Measurements from ENCODE around the gene TSTD1. TPM values are rescaled to one million over a fixed set of nuclear protein-coding genes. Genes with fewer than 3 reads are reported as not detected.

The TSTD1 gene
- polyA plus RNA-seq, 3 donors = 9.9 to 20.3 (median 11.8) TPM

DNA sequence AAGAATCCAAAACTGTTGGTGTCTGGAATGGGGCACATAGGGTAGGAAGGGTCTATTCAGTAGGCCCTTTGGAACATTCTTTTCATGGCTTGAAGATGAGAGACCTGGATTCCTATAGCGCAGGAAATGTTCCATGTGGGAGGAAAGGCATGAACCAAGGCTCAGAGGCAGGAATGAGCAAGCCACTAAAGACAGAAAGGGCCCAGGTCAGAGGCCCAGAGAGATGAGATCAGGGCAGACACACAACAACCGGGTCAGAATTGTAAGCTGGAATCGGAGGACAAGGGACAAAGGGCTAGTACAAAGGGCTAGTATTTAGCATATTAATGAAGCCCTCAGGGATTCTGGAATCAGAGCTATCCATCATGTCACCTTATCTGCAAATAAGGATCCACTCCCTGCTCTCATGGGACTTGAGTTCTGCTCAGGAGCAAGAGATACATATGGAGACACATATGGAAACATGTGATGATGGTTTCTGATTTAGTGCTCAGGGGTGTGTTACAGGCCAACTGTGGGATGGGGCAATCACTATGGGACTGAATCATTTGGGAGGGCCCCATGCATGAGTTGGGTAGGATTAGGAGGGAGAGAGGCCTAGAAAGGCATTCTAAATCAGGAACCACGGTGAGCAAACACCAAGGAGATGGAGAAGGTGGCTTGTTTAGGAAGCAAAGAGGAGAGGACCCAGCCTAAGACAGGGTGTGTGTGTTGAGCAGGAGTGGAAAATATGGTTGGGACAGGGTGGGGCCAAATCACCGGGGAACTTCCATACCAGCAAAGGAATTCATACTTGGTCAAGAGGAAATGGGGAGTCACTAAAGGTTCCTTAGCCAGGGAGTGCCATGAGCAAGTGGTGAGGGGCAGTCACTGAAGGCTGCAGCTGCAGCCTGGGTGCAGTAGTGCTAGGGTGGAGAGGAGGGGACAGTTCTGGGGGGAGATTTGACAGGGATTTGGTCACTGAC is 42.0 kb upstream of the TSTD1 start:
- intact Hi-C loops (cut with micrococcal nuclease) = no loop called here
- H3K9me3 Mint-ChIP-seq = no peaks in the 10 kb centered on the region
- peaks cover 4 to 12% of the 10 kb centered on the region in 2 donors for H3K36me3 Mint-ChIP-seq
- TF ChIP-seq, protein P1, sequence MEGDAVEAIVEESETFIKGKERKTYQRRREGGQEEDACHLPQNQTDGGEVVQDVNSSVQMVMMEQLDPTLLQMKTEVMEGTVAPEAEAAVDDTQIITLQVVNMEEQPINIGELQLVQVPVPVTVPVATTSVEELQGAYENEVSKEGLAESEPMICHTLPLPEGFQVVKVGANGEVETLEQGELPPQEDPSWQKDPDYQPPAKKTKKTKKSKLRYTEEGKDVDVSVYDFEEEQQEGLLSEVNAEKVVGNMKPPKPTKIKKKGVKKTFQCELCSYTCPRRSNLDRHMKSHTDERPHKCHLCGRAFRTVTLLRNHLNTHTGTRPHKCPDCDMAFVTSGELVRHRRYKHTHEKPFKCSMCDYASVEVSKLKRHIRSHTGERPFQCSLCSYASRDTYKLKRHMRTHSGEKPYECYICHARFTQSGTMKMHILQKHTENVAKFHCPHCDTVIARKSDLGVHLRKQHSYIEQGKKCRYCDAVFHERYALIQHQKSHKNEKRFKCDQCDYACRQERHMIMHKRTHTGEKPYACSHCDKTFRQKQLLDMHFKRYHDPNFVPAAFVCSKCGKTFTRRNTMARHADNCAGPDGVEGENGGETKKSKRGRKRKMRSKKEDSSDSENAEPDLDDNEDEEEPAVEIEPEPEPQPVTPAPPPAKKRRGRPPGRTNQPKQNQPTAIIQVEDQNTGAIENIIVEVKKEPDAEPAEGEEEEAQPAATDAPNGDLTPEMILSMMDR (IDR thresholded peaks at IDR 0.05) = no peak
- Histone ChIP-seq H3K4me2 (replicated peaks; ENCODE audit: extremely low read depth, low read length, poor library complexity, severe bottlenecking) (no peak overlapping the region), H3K27ac (ENCODE audit: low read depth in 1 of 2, low read length in 2 of 2) (peak overlapping the region in 1 of 2 donors; percentile 4), H3K79me2 (ENCODE audit: insufficient read depth, low read length) (no peaks in the 10 kb centered on the region), H2AFZ (ENCODE audit: insufficient read depth, low read depth, low read length, poor library complexity, severe bottlenecking) (no peak overlapping the region), H3K27me3 (ENCODE audit: control insufficient read depth in 2 of 2, insufficient read depth in 2 of 2, low read length in 2 of 2) (no peaks in the 10 kb centered on the region), H4K20me1 (ENCODE audit: insufficient read depth, low read length) (no peaks in the 10 kb centered on the region), H3K36me3 (replicated peaks in 1 of 2; ENCODE audit: control insufficient read depth in 1 of 2, insufficient read depth in 2 of 2, low read length in 2 of 2) (no peaks in the 10 kb centered on the region), H3K9me3 (replicated peaks in 1 of 2; ENCODE audit: control insufficient read depth in 1 of 2, insufficient read depth in 1 of 2, low read length in 2 of 2) (no peaks in the 10 kb centered on the region), H3K4me1 (ENCODE audit: control insufficient read depth in 1 of 2, insufficient read depth in 2 of 2, low read length in 2 of 2) (peaks cover 43 to 55% of the 10 kb centered on the region in 2 donors), H3K9ac (ENCODE audit: insufficient read depth, low read length, poor library complexity, severe bottlenecking) (no peak overlapping the region), H3K4me3 (replicated peaks in 1 of 3; ENCODE audit: low read depth in 2 of 3, low read length in 3 of 3) (no peak overlapping the region)
- peaks cover 0 to 3% (median 0%) of the 10 kb centered on the region in 3 donors for H3K27me3 Mint-ChIP-seq (ENCODE audit: low read depth in 3 of 3)
- peak in 2 of 3 donors; percentile 60 to 74 for DNase-seq
- peak overlapping the region in 1 of 2 donors; percentile 31 for H3K4me3 Mint-ChIP-seq
- peaks cover 57% of the 10 kb centered on the region for H3K4me1 Mint-ChIP-seq
- H3K27ac Mint-ChIP-seq = peak overlapping the region; percentile 74 to 95 (median 87)
- 79% methylated on average over 5 of the region's 5 CpGs for WGBS (ENCODE audit: insufficient coverage)

DNA sequence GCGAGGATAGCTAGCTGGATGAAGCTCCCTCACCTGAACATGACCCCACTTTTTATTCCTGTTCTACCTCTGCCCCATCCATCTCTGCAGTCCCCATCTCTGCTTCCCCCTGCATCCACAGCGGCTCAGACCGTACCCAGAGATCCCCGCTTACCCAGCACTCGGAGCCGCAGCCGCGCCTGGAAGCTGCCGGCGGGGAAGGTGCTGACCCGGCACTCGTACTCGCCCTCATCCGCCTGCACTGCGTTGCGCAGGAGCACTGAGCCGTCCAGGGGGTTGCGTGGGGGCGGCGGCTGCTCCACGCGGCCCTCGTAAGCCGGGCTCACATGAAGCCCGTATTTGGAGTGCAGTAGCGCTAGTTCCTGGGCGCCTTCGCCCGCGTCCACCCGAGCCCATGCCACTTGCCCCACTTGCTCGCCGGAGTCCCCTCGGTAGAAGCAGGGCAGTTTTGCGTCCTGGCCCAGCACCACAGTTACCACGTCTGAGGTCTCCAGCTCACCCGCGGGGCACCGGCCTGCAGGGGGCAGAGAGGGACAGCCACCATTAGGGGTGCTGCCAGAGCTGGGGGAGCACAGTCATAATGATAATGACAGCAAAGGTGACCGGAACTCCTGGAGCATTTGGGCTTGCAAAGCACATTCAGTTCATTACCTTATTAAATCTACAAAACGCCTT is 40.8 kb upstream of the TSTD1 start:
- no peaks in the 10 kb centered on the region for H3K9me3 Mint-ChIP-seq
- TF ChIP-seq, protein P1 (IDR thresholded peaks at IDR 0.05) = no peak
- Histone ChIP-seq H3K4me2 (replicated peaks; ENCODE audit: extremely low read depth, low read length, poor library complexity, severe bottlenecking) (peak overlapping the region; percentile 4), H2AFZ (ENCODE audit: insufficient read depth, low read depth, low read length, poor library complexity, severe bottlenecking) (no peak overlapping the region), H3K79me2 (ENCODE audit: insufficient read depth, low read length) (no peaks in the 10 kb centered on the region), H4K20me1 (ENCODE audit: insufficient read depth, low read length) (no peaks in the 10 kb centered on the region), H3K9ac (ENCODE audit: insufficient read depth, low read length, poor library complexity, severe bottlenecking) (no peak overlapping the region), H3K27me3 (ENCODE audit: control insufficient read depth in 2 of 2, insufficient read depth in 2 of 2, low read length in 2 of 2) (no peaks in the 10 kb centered on the region), H3K4me1 (ENCODE audit: control insufficient read depth in 1 of 2, insufficient read depth in 2 of 2, low read length in 2 of 2) (peaks cover 42 to 53% of the 10 kb centered on the region in 2 donors), H3K36me3 (replicated peaks in 1 of 2; ENCODE audit: control insufficient read depth in 1 of 2, insufficient read depth in 2 of 2, low read length in 2 of 2) (no peaks in the 10 kb centered on the region), H3K4me3 (replicated peaks in 1 of 3; ENCODE audit: low read depth in 2 of 3, low read length in 3 of 3) (no peak overlapping the region), H3K9me3 (replicated peaks in 1 of 2; ENCODE audit: control insufficient read depth in 1 of 2, insufficient read depth in 1 of 2, low read length in 2 of 2) (no peaks in the 10 kb centered on the region), H3K27ac (ENCODE audit: low read depth in 1 of 2, low read length in 2 of 2) (no peak overlapping the region)
- intact Hi-C loops (cut with micrococcal nuclease) = no loop called here
- H3K27ac Mint-ChIP-seq = peak overlapping the region in 3 of 7 donors; percentile 35 to 68 (median 50)
- H3K4me3 Mint-ChIP-seq = no peak overlapping the region
- DNase-seq = no peak
- H3K27me3 Mint-ChIP-seq (ENCODE audit: low read depth in 3 of 3) = peaks cover 0 to 1% (median 0%) of the 10 kb centered on the region in 3 donors
- H3K36me3 Mint-ChIP-seq = peaks cover 4 to 12% of the 10 kb centered on the region in 2 donors
- peaks cover 52% of the 10 kb centered on the region for H3K4me1 Mint-ChIP-seq
- WGBS (ENCODE audit: insufficient coverage) = 79% methylated on average over 38 of the region's 41 CpGs

Measured in CD14-positive monocyte (primary cell).